Measurements from ENCODE around the gene LIMS2.

LIMS2 gene

GRCh38 chr2:127596311-127597045, 78.9 kb downstream of the LIMS2 start:
- no peak for DNase-seq

GRCh38 chr2:127594116-127594591, 81.2 kb downstream of the LIMS2 start:
- DNase-seq: no peak

- DNase-seq: no peak
These were observed 81.9 kb downstream of the LIMS2 start for GRCh38 chr2:127593228-127594115.

- no peak for DNase-seq
These were observed 82.5 kb downstream of the LIMS2 start for GRCh38 chr2:127592761-127593227.

DNA sequence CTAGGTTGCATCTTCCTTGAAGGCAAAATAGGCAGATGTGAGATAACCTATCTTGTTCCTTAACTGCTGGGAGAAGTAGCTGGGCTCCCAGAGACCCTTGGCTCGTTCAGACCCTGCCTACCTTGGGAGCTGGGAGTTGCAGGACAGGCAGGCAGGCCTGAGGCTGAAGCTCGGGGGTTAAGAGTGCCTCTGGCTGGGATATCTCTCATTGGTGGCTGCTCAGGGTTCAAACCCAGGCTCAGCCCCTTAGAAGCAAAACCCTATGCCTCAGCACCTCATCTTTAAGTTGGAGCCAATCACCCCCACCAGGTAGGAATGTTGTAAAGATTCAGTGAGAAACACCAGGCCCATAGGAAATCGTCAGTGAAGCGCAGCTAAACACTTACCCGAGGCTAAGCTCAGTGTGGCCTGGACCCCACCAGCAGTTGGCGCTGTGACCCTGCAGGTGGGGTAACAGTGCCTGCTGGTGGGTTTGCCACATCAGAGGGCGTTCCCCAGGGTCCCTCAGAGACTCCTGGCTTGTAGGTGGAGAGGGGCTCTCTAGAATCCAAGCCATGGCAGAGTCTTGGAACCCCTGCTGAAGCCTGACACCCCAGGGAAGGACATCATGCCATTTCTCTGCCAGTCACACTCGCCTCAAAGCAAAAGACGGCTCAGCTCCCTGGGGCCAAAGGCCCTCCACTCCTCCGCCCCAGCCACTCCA, 84.0 kb downstream of the LIMS2 start:
- peak; percentile 55 to 58 for DNase-seq

- no peak for DNase-seq
These were observed 84.7 kb downstream of the LIMS2 start for GRCh38 chr2:127590386-127591190.

DNA sequence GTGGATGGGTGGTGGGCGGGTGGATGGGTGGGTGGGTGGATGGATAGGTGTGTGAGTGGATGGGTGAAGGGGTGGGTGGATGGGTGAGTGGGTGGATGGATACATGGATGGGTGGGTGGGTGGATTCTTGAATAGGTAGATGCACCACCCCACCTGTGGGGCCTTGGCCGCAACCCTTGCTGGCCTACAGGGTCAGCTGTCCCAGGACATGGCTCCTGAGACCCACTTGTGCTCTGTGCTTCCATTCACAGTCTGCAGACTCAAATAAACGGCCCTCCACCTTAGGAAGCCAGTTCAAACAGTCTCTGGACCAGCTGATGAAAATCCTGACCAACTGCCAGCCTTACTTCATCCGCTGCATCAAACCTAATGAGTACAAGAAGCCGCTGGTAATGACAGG, 85.5 kb downstream of the LIMS2 start:
- no peak for DNase-seq

DNA sequence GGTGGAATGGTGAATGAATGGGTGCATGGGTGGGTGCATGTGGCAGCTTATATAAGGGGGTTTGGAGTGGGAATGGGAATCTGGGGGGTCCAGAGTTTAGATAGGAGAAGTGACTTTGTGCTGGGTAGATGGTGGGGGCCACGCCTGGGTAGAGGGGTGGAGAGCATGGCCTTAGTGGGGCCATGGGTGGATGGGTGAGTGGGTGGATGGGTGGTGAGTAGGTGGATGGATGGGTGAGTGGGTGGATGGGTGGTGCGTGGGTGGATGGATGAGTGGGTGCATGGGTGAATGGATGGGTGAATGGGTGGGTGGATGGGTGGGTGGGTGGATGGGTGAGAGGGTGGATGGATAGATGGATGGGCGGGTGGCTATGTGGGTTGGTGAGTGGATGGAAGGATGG, 86.0 kb downstream of the LIMS2 start:
- no peak for DNase-seq

All from activated CD4-positive, alpha-beta T cell treated with anti-CD3 and anti-CD28 coated beads for 4 hours (primary cell).